K562 (cell line): ENCODE measurements around the gene PIK3CB. TPM values are rescaled to one million over a fixed set of nuclear protein-coding genes. Genes with fewer than 3 reads are reported as not detected.

Source experiments
- CHD7 ChIP-seq: fragments of 200-600 bp; sonication (generic); IDR thresholded peaks from one replicate; pipeline ENCODE4 v1.6.1; 2012; ENCODE audit warnings: mild to moderate bottlenecking, low read depth, low read length, inconsistent platforms
- DLX4 ChIP-seq: fragments of 250-450 bp; sonication (Bioruptor Pico); IDR thresholded peaks from 2 replicates; pipeline ENCODE4 v1.6.1; 2021; ENCODE audit warnings: mild to moderate bottlenecking
- MNT ChIP-seq, 2 experiments: fragments of 450-650 bp; conservative IDR thresholded peaks; 2 replicates each; pipeline ENCODE4 v1.6.1; 2017; ENCODE audit warnings: mild to moderate bottlenecking in 2 of 2, moderate library complexity in 2 of 2
- RBM34 ChIP-seq: fragments of 200-400 bp; formaldehyde crosslinking; IDR thresholded peaks from 2 replicates; pipeline ENCODE4 v1.6.1; 2018; ENCODE audit warnings: low read length, borderline replicate concordance; ENCODE audit not compliant: insufficient read depth
- ZNF140 ChIP-seq: fragments of 250-450 bp; sonication (Bioruptor Pico); IDR thresholded peaks from 2 replicates; pipeline ENCODE4 v1.8.0; 2021; ENCODE audit warnings: moderate library complexity, mild to moderate bottlenecking, inconsistent platforms
- ZNF280B ChIP-seq: fragments of 250-450 bp; sonication (Bioruptor Pico); IDR thresholded peaks from 2 replicates; pipeline ENCODE4 v1.5.1; 2021; ENCODE audit warnings: mild to moderate bottlenecking
- ZNF639 ChIP-seq, 2 experiments: fragments of 200-800 bp in 1 of 2; sonication (Bioruptor generic) in 1 of 2; sonication (generic) in 1 of 2; formaldehyde crosslinking in 1 of 2; IDR thresholded peaks in 1 of 2; conservative IDR thresholded peaks in 1 of 2; 2 replicates each; pipeline versions ENCODE4 v1.5.0 to v1.6.1; 2016 to 2020; ENCODE audit warnings: missing compliant biosample characterization in 1 of 2, missing genetic modification characterization in 1 of 2, missing genetic modification reagents in 1 of 2
- ZNF830 ChIP-seq: fragments of 250-450 bp; sonication (Bioruptor Pico); IDR thresholded peaks from 2 replicates; pipeline ENCODE4 v1.5.0; 2021; ENCODE audit warnings: mild to moderate bottlenecking
- polyA plus RNA-seq, 8 experiments: library from polyadenylated mRNA; depleted of rRNA in 4 of 8; stranded (reverse) in 5 of 8; unstranded in 3 of 8; fragments of >200 nt; fragmentation: Nextera tagmentation in 2 of 8; fragmentation: Illumina TruSeq in 1 of 8; extraction: Ambion mirVana in 2 of 8; extraction: Trizol in 1 of 8; gene quantifications; 2 replicates each; pipeline versions ENCODE4 v1.2.1 to v1.2.3, GENCODE V29; 2011 to 2014; ENCODE audit warnings: inconsistent platforms in 1 of 8, missing spikeins in 1 of 8
- total RNA-seq, 7 experiments: library from RNA; depleted of rRNA in 6 of 7; stranded (reverse); fragments of >200 nt in 6 of 7; fragmentation: Illumina TruSeq in 2 of 7; extraction: Trizol in 2 of 7; gene quantifications; 2 replicates each; pipeline versions ENCODE4 v1.2.1 to v1.2.3, GENCODE V29; 2011 to 2021; ENCODE audit warnings: low replicate concordance in 1 of 7

Gene PIK3CB
- total and polyA plus RNA-seq, 9 of the 15 experiments (the other 6 are each of a cell fraction or from before 2014, with no cell fraction given), result 15.3 to 62.6 (median 28.3) TPM

GRCh38 chr3:138834596-138835396 is at the start of gene PIK3CB (continued):
- no peak for TF ChIP-seq ZNF280B (CRISPR knock-in tag)
- TF ChIP-seq MNT (conservative IDR thresholded peaks at IDR 0.05), result peak in 1 of 2 experiments; percentile 19; a peak in 2 of 4 replicates
- TF ChIP-seq DLX4 (CRISPR knock-in tag), result no peak
- TF ChIP-seq ZNF140 (CRISPR knock-in tag), result no peak
- no peak for TF ChIP-seq CHD7
- no peak for TF ChIP-seq ZNF830 (CRISPR knock-in tag)
- peak in 1 of 2 experiments; percentile 76; a peak in 2 of 4 replicates for TF ChIP-seq ZNF639 (CRISPR knock-in tag; conservative IDR thresholded peaks at IDR 0.05 in 1 of 2, IDR thresholded peaks at IDR 0.05 in 1 of 2)
- TF ChIP-seq RBM34, result no peak
